Activated CD8-positive, alpha-beta T cell treated with anti-CD3 and anti-CD28 coated beads for 36 hours (primary cell): Measurements from ENCODE around the gene BSG. TPM values are rescaled to one million over a fixed set of nuclear protein-coding genes. Genes with fewer than 3 reads are reported as not detected.
"Not testable (repeated sequence)": the region's sequence is repeated elsewhere in the genome, so short reads cannot be mapped to it uniquely, and the experiment has no call there.

Source experiments
- ATAC-seq: fragments of 200-7000 bp; cut with Tn5 transposase; one replicate; pipeline ENCODE4 v1.10.0; 2021; ENCODE audit warnings: mild to moderate bottlenecking, moderate library complexity
- CTCF ChIA-PET: fragments of 350-600 bp; sonication (Branson Sonifier 250); formaldehyde crosslinking; loops from one replicate; lab custom pipeline; 2021; ENCODE audit warnings: antibody characterized with exemption; lab: Charles Lee
- POLR2A ChIA-PET: fragments of 350-600 bp; sonication (Branson Sonifier 250); formaldehyde crosslinking; loops from one replicate; lab custom pipeline; 2021; ENCODE audit warnings: antibody characterized with exemption; lab: Charles Lee
- DNase-seq: peaks from one replicate; pipeline ENCODE4 v3.0.0-alpha.2; 2020
- H3K27ac Mint-ChIP-seq: one replicate; pipeline ENCODE4 v1.8.0; 2021; ENCODE audit warnings: mild to moderate bottlenecking, mixed read lengths
- H3K27me3 Mint-ChIP-seq: one replicate; pipeline ENCODE4 v1.8.0; 2021; ENCODE audit warnings: mixed read lengths
- H3K36me3 Mint-ChIP-seq: one replicate; pipeline ENCODE4 v1.8.0; 2021; ENCODE audit warnings: low read depth, mixed read lengths
- H3K4me1 Mint-ChIP-seq: one replicate; pipeline ENCODE4 v1.8.0; 2021; ENCODE audit warnings: low read depth, mixed read lengths
- H3K4me3 Mint-ChIP-seq: one replicate; pipeline ENCODE4 v1.8.0; 2021; ENCODE audit warnings: mild to moderate bottlenecking, moderate library complexity, mixed read lengths
- H3K9me3 Mint-ChIP-seq: one replicate; pipeline ENCODE4 v1.8.0; 2021; ENCODE audit warnings: mixed read lengths
- CTCF ChIP-seq: fragments of 200-600 bp; IDR thresholded peaks from one replicate; pipeline ENCODE4 v1.8.0; 2022; ENCODE audit warnings: antibody characterized with exemption, mild to moderate bottlenecking
- intact Hi-C: fragments of 100-400 bp; cut with micrococcal nuclease; formaldehyde crosslinking; loops from one replicate; pipeline ENCODE4 v1.10.0; 2022
- total RNA-seq, 2 experiments: library from RNA; stranded (reverse); gene quantifications; one replicate each; pipeline ENCODE4 v1.2.3, GENCODE V29; 2021

The BSG gene
- total RNA-seq, 2 experiments from 2014 or later = 159 to 160 TPM

- H3K36me3 Mint-ChIP-seq = peaks cover 7% of the 10 kb centered on the region
- no peak overlapping the region for H3K4me3 Mint-ChIP-seq
Measured at GRCh38 chr19:583198-583967, 11.0 kb downstream of the BSG start.

GRCh38 chr19:583968-584239 is 11.5 kb downstream of the BSG start:
- DNase-seq (no peak), ATAC-seq (no peak)
- TF ChIP-seq CTCF = no peak
- ChIA-PET POLR2A (interaction anchor here (0.9 to 2.1 kb wide), 2 partner anchors 9 to 11 kb away, joined by 3 to 7 read pairs; partner anchors contain the start of gene BSG), CTCF (interaction anchor here (0.6 to 3.1 kb wide), 17 partner anchors 8 to 385 kb away, joined by 3 to 12 read pairs (median 4); partner anchors contain the start of genes BSG, CDC34 and POLRMT)
- Mint-ChIP-seq H3K27ac (no peak overlapping the region), H3K27me3 (peaks cover 7% of the 10 kb centered on the region), H3K36me3 (peaks cover 7% of the 10 kb centered on the region), H3K4me3 (no peak overlapping the region), H3K9me3 (no peaks in the 10 kb centered on the region), H3K4me1 (peaks cover 3% of the 10 kb centered on the region)
- intact Hi-C loops = loop anchor here (10.0 kb wide), 1 partner anchor 151 kb away; no protein-coding TSS in a partner anchor

More at GRCh38 chr19:583198-583967, 11.0 kb downstream of the BSG start:
- intact Hi-C loops = loop anchor here (10.0 kb wide), 1 partner anchor 151 kb away; no protein-coding TSS in a partner anchor
- no peak for TF ChIP-seq CTCF
- H3K27me3 Mint-ChIP-seq = peaks cover 5% of the 10 kb centered on the region
- POLR2A ChIA-PET = interaction anchor here (0.7 to 2.1 kb wide), 3 partner anchors 9 to 45 kb away, joined by 3 to 7 read pairs (median 3); partner anchors contain the start of gene BSG
- no peaks in the 10 kb centered on the region for H3K9me3 Mint-ChIP-seq
- peaks cover 4% of the 10 kb centered on the region for H3K4me1 Mint-ChIP-seq
- DNase-seq (no peak), ATAC-seq (no peak)
- CTCF ChIA-PET = interaction anchor here (0.6 to 3.1 kb wide), 13 partner anchors 7 to 156 kb away, joined by 3 to 12 read pairs (median 4); partner anchors contain the start of genes BSG, CDC34 and POLRMT
- no peak overlapping the region for H3K27ac Mint-ChIP-seq

DNA sequence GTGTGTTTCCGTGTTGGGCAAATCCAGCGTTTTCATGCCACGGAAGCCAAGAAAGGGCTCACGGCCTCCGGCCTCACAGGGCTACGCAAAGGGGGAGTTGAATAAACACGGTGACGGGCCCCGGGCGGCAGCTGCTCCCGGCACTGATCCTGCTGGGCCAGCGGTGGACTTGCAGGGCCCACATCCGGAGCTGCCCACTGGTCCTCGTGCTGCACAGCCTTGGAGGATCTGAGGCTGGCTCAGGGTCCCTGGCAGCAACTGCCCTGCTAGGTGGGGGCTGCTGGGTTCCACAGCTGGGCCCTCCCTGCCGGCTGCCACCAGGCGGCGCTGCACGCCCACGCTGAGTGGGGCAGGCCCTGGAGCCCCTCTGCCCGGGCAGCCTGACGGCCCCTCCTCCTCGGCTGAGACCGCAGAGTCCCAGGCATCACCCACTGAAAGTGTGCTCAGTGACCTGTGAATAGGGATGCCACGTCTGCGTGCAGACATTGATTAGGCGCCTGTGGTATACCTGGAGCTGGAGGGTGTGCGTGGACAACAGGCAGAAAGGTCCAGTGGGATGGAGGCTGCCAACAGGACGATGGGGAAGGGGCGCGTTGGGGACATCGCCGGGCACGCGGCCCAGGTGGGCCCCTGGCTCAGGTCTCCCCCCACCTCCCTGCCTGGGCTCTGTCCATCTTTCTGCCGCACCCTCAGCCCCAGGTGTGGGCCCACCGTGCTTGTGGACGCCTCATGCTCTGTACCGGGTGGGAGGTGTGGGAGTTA is 12.0 kb downstream of the BSG start:
- CTCF ChIA-PET = interaction anchor here (0.6 to 3.1 kb wide), 19 partner anchors 8 to 385 kb away, joined by 3 to 12 read pairs (median 4); partner anchors contain the start of genes BSG, CDC34 and POLRMT
- ATAC-seq = peak; percentile 69
- Mint-ChIP-seq H3K4me3 (no peak overlapping the region), H3K27me3 (peaks cover 10% of the 10 kb centered on the region), H3K27ac (no peak overlapping the region), H3K9me3 (no peaks in the 10 kb centered on the region), H3K4me1 (peaks cover 5% of the 10 kb centered on the region), H3K36me3 (peaks cover 7% of the 10 kb centered on the region)
- peak; percentile 69 for DNase-seq
- POLR2A ChIA-PET = interaction anchor here (0.9 to 2.1 kb wide), 2 partner anchors 10 to 12 kb away, joined by 3 to 7 read pairs; partner anchors contain the start of gene BSG
- intact Hi-C loops = loop anchor here (10.0 kb wide), 1 partner anchor 150 kb away; no protein-coding TSS in a partner anchor
- TF ChIP-seq CTCF = peak; percentile 98

DNA sequence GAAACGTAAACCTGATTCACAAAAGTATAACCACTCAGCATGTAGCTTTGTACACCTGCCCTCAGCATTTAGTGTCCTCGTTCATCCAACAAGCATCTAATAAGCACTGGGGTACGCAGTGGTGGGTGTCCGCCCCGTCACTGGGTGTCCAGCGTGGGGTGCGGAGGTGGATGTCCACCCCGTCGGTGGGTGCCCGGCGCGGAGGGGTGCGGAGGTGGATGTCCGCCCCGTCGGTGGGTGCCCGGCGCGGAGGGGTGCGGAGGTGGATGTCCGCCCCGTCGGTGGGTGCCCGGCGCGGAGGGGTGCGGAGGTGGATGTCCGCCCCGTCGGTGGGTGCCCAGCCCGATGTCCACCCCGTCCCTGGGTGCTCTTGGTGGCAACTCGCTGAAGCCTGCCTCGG is 12.8 kb downstream of the BSG start:
- POLR2A ChIA-PET = interaction anchor here (0.6 to 1.8 kb wide), 2 partner anchors 10 to 24 kb away, joined by 3 to 8 read pairs; no protein-coding TSS in a partner anchor
- not testable (repeated sequence) for H3K9me3 Mint-ChIP-seq, H3K4me3 Mint-ChIP-seq, ATAC-seq, H3K4me1 Mint-ChIP-seq, DNase-seq, H3K27ac Mint-ChIP-seq, H3K27me3 Mint-ChIP-seq, H3K36me3 Mint-ChIP-seq
- CTCF ChIA-PET = interaction anchor here (1.0 to 3.1 kb wide), 7 partner anchors 9 to 152 kb away, joined by 3 to 12 read pairs (median 3); no protein-coding TSS in a partner anchor
- intact Hi-C loops = loop anchor here (10.0 kb wide), 1 partner anchor 150 kb away; no protein-coding TSS in a partner anchor
